Fibroblast of lung (primary cell): Measurements from ENCODE around the gene FGF5. TPM values are rescaled to one million over a fixed set of nuclear protein-coding genes. Genes with fewer than 3 reads are reported as not detected.
"Not testable (repeated sequence)": the region's sequence is repeated elsewhere in the genome, so short reads cannot be mapped to it uniquely, and the experiment has no call there.

ENCODE experiments used
- DNase-seq, 2 donors: peaks; one replicate each; pipeline versions ENCODE4 v3.0.0 to v3.0.0-alpha.2; 2010; ENCODE audit warnings: low read depth in 2 of 2
- H2AFZ ChIP-seq: 2 replicates; pipeline ENCODE4 v1.5.1; 2012; ENCODE audit warnings: low read length, control low read depth, inconsistent platforms
- H3K27ac ChIP-seq: 2 replicates; pipeline ENCODE4 v1.5.1; 2011; ENCODE audit warnings: low read length, control low read depth; ENCODE audit not compliant: insufficient read depth
- H3K27me3 ChIP-seq: 2 replicates; pipeline ENCODE4 v1.5.1; 2011; ENCODE audit warnings: mild to moderate bottlenecking, low read length; ENCODE audit not compliant: control insufficient read depth, insufficient read depth
- H3K36me3 ChIP-seq: 2 replicates; pipeline ENCODE4 v1.5.1; 2011; ENCODE audit warnings: low read length; ENCODE audit not compliant: control insufficient read depth, insufficient read depth
- H3K4me1 ChIP-seq: 2 replicates; pipeline ENCODE4 v1.5.1; 2011; ENCODE audit warnings: low read length; ENCODE audit not compliant: control insufficient read depth, insufficient read depth; ENCODE audit errors: extremely low read depth
- H3K4me2 ChIP-seq: 2 replicates; pipeline ENCODE4 v1.5.1; 2011; ENCODE audit warnings: low read length, control low read depth; ENCODE audit not compliant: insufficient read depth; ENCODE audit errors: extremely low read depth
- H3K4me3 ChIP-seq, 4 experiments: fragments of 200-600 bp in 1 of 4; sonication (generic) in 1 of 4; replicated peaks in 1 of 4; 2 replicates each; pipeline ENCODE4 v1.5.1; 2011 to 2016; ENCODE audit warnings: low read length in 4 of 4, low read depth in 3 of 4, mild to moderate bottlenecking in 3 of 4, control low read depth in 2 of 4, inconsistent platforms in 1 of 4, mixed read lengths in 1 of 4; ENCODE audit not compliant: insufficient read depth in 1 of 4; ENCODE audit errors: control extremely low read depth in 1 of 4
- H3K79me2 ChIP-seq: 2 replicates; pipeline ENCODE4 v1.5.1; 2012; ENCODE audit warnings: mild to moderate bottlenecking, low read length, inconsistent platforms; ENCODE audit not compliant: control insufficient read depth, insufficient read depth
- H3K9ac ChIP-seq: 2 replicates; pipeline ENCODE4 v1.5.1; 2011; ENCODE audit warnings: mild to moderate bottlenecking, low read length, control low read depth; ENCODE audit not compliant: insufficient read depth
- H3K9me3 ChIP-seq: 2 replicates; pipeline ENCODE4 v1.5.1; 2012; ENCODE audit warnings: low read depth, low read length; ENCODE audit not compliant: control insufficient read depth, insufficient read depth
- H4K20me1 ChIP-seq: 2 replicates; pipeline ENCODE4 v1.5.1; 2011; ENCODE audit warnings: low read length; ENCODE audit not compliant: control insufficient read depth, insufficient read depth; ENCODE audit errors: extremely low read depth
- CTCF ChIP-seq, 2 donors: IDR thresholded peaks in 1 of 2; conservative IDR thresholded peaks in 1 of 2; 1 replicate in 1 of 2; 2 replicates in 1 of 2; pipeline ENCODE4 v1.5.1; 2011 to 2012; ENCODE audit warnings: low read length in 2 of 2, control low read depth in 1 of 2, inconsistent platforms in 1 of 2, low read depth in 1 of 2, mild to moderate bottlenecking in 1 of 2
- EZH2 ChIP-seq: IDR thresholded peaks from 2 replicates; pipeline ENCODE4 v1.5.1; 2012; ENCODE audit warnings: low read length, control low read depth, mild to moderate bottlenecking; ENCODE audit errors: missing control alignments
- polyA plus RNA-seq, 2 donors: library from polyadenylated mRNA; depleted of rRNA in 1 of 2; stranded (reverse) in 1 of 2; unstranded in 1 of 2; fragments of >200 nt; gene quantifications; 2 replicates each; pipeline ENCODE4 v1.2.1, GENCODE V29; 2011 to 2012; ENCODE audit warnings: missing spikeins in 1 of 2
- total RNA-seq: library from RNA; depleted of rRNA; stranded (reverse); fragments of >200 nt; gene quantifications from 2 replicates; pipeline ENCODE4 v1.2.1, GENCODE V29; 2014

FGF5 gene
- total and polyA plus RNA-seq, 2 donors (not counting 1 experiment from before 2014, with no cell fraction given) = 25.8 to 56.4 TPM

GRCh38 chr4:80279751-80280150 is 13.3 kb downstream of the FGF5 start:
- Histone ChIP-seq H2AFZ (no peak overlapping the region), H3K4me2 (peak overlapping the region; percentile 41), H3K79me2 (peaks cover 98% of the 10 kb centered on the region), H3K27ac (no peak overlapping the region), H3K36me3 (no peaks in the 10 kb centered on the region), H3K4me3 (no peak overlapping the region), H3K4me1 (peaks cover 4% of the 10 kb centered on the region), H4K20me1 (no peaks in the 10 kb centered on the region), H3K9me3 (no peaks in the 10 kb centered on the region), H3K9ac (no peak overlapping the region), H3K27me3 (no peaks in the 10 kb centered on the region)
- TF ChIP-seq CTCF (conservative IDR thresholded peaks at IDR 0.05 in 1 of 2, IDR thresholded peaks at IDR 0.05 in 1 of 2; ENCODE audit: low read depth in 1 of 2, low read length in 2 of 2) (no peak), EZH2 (no peak)
- DNase-seq = no peak

DNA sequence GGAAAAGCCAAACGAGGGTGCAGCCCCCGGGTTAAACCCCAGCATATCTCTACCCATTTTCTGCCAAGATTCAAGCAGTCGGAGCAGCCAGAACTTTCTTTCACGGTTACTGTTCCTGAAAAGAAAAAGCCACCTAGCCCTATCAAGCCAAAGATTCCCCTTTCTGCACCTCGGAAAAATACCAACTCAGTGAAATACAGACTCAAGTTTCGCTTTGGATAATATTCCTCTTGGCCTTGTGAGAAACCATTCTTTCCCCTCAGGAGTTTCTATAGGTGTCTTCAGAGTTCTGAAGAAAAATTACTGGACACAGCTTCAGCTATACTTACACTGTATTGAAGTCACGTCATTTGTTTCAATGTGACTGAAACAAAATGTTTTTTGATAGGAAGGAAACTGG is 20.0 kb downstream of the FGF5 start:
- peaks cover 5% of the 10 kb centered on the region for H3K4me1 ChIP-seq
- peak overlapping the region in 2 of 4 experiments; percentile 0 to 12 for H3K4me3 ChIP-seq
- H3K79me2 ChIP-seq = peaks cover 67% of the 10 kb centered on the region
- H3K27ac ChIP-seq = no peak overlapping the region
- H3K36me3 ChIP-seq = no peaks in the 10 kb centered on the region
- no peak for TF ChIP-seq CTCF (conservative IDR thresholded peaks at IDR 0.05 in 1 of 2, IDR thresholded peaks at IDR 0.05 in 1 of 2; ENCODE audit: low read depth in 1 of 2, low read length in 2 of 2)
- no peak for TF ChIP-seq EZH2
- peak overlapping the region; percentile 3 for H3K4me2 ChIP-seq
- no peak overlapping the region for H3K9ac ChIP-seq
- no peak overlapping the region for H2AFZ ChIP-seq
- H3K9me3 ChIP-seq = no peaks in the 10 kb centered on the region
- no peak for DNase-seq
- no peaks in the 10 kb centered on the region for H4K20me1 ChIP-seq
- no peaks in the 10 kb centered on the region for H3K27me3 ChIP-seq

DNA sequence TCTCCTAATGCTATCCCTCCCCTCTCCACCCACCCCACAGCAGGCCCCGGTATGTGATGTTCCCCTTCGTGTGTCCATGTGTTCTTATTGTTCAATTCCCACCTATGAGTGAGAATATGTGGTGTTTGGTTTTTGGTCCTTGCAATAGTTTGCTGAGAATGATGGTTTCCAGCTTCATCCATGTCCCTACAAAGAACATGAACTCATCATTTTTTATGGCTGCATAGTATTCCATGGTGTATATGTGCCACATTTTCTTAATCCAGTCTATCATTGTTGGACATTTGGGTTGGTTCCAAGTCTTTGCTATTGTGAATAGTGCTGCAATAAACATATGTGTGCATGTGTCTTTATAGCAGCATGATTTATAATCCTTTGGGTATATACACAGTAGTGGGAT is 24.2 kb downstream of the FGF5 start:
- not testable (repeated sequence) for H3K4me2 ChIP-seq, H3K36me3 ChIP-seq, H2AFZ ChIP-seq, DNase-seq, H3K27me3 ChIP-seq, H3K4me3 ChIP-seq, H3K27ac ChIP-seq, H3K9me3 ChIP-seq, H3K9ac ChIP-seq, H3K4me1 ChIP-seq, H4K20me1 ChIP-seq
- H3K79me2 ChIP-seq = peaks cover 27% of the 10 kb centered on the region
